H1 (cell line): Measurements from ENCODE around the gene NCKAP1. TPM values are rescaled to one million over a fixed set of nuclear protein-coding genes. Genes with fewer than 3 reads are reported as not detected.

ENCODE experiments used
- CTCF ChIA-PET: fragments of 300-600 bp; sonication (Branson Sonifier 250); formaldehyde crosslinking; loops from one replicate; lab custom pipeline; 2021; ENCODE audit not compliant: partially characterized antibody; lab: Charles Lee
- POLR2A ChIA-PET: fragments of 300-600 bp; sonication (Branson Sonifier 250); formaldehyde crosslinking; loops from one replicate; lab custom pipeline; 2021; ENCODE audit warnings: inconsistent platforms; ENCODE audit not compliant: partially characterized antibody; lab: Charles Lee
- DNase-seq, 2 experiments: peaks; one replicate each; pipeline versions ENCODE4 v3.0.0 to v3.0.0-alpha.2; 2010 to 2022; ENCODE audit warnings: low spot score in 2 of 2, low read depth in 1 of 2, mixed read lengths in 1 of 2
- FAIRE-seq: peaks from 2 replicates; lab custom pipeline; 2011; peaks lifted over from hg19 to GRCh38; lab: Jason Lieb, UNC
- H2AFZ ChIP-seq: 2 replicates; pipeline ENCODE4 v1.8.1; 2012; ENCODE audit warnings: low read length, inconsistent platforms
- H2AK5ac ChIP-seq: 2 replicates; pipeline ENCODE4 v1.6.1; 2013; ENCODE audit warnings: low read depth, low read length
- H2BK120ac ChIP-seq: replicated peaks from 2 replicates; pipeline ENCODE3; 2013; ENCODE audit warnings: low read depth, low read length, inconsistent platforms
- H2BK12ac ChIP-seq: 2 replicates; pipeline ENCODE4 v1.6.1; 2013; ENCODE audit warnings: low read depth, low read length
- H2BK15ac ChIP-seq: 2 replicates; pipeline ENCODE4 v1.6.1; 2013; ENCODE audit warnings: low read length
- H2BK20ac ChIP-seq: 2 replicates; pipeline ENCODE4 v1.6.1; 2013; ENCODE audit warnings: low read length
- H2BK5ac ChIP-seq: 2 replicates; pipeline ENCODE4 v1.6.1; 2013; ENCODE audit warnings: low read depth, low read length
- H3K14ac ChIP-seq: 2 replicates; pipeline ENCODE4 v1.6.1; 2013; ENCODE audit warnings: inconsistent platforms; ENCODE audit not compliant: insufficient read length
- H3K18ac ChIP-seq: 2 replicates; pipeline ENCODE4 v1.6.1; 2013; ENCODE audit warnings: low read length; ENCODE audit errors: extremely low read depth
- H3K23ac ChIP-seq: 2 replicates; pipeline ENCODE4 v1.6.1; 2013; ENCODE audit warnings: inconsistent platforms; ENCODE audit not compliant: insufficient read length
- H3K23me2 ChIP-seq: 2 replicates; pipeline ENCODE4 v1.6.1; 2013; ENCODE audit warnings: low read depth, low read length
- H3K27ac ChIP-seq: 2 replicates; pipeline ENCODE4 v1.6.1; 2011; ENCODE audit warnings: low read depth, low read length, inconsistent platforms
- H3K27me3 ChIP-seq, 4 experiments: replicated peaks in 1 of 4; 1 replicate in 1 of 4; 2 replicates in 3 of 4; pipeline versions ENCODE4 v1.6.1 to v1.8.1; 2011 to 2013; ENCODE audit warnings: low read length in 3 of 4, mild to moderate bottlenecking in 3 of 4, inconsistent platforms in 2 of 4, mixed read lengths in 2 of 4, moderate library complexity in 1 of 4; ENCODE audit not compliant: control insufficient read depth in 3 of 4, insufficient read depth in 3 of 4; ENCODE audit errors: extremely low read depth in 1 of 4
- H3K36me3 ChIP-seq, 4 experiments: 2 replicates each; pipeline versions ENCODE4 v1.6.1 to v1.8.1; 2011 to 2013; ENCODE audit warnings: mild to moderate bottlenecking in 4 of 4, low read length in 3 of 4, moderate library complexity in 2 of 4, control low read depth in 1 of 4, inconsistent platforms in 1 of 4; ENCODE audit not compliant: insufficient read depth in 4 of 4, control insufficient read depth in 2 of 4
- H3K4ac ChIP-seq: replicated peaks from 2 replicates; pipeline ENCODE3; 2013; ENCODE audit warnings: low read length, low read depth, mixed read lengths, inconsistent platforms; ENCODE audit not compliant: insufficient read length
- H3K4me1 ChIP-seq, 4 experiments: replicated peaks in 1 of 4; 1 replicate in 1 of 4; 2 replicates in 3 of 4; pipeline versions ENCODE4 v1.6.1 to v1.8.1; 2011 to 2013; ENCODE audit warnings: low read length in 3 of 4, inconsistent platforms in 2 of 4, mixed read lengths in 1 of 4; ENCODE audit not compliant: insufficient read depth in 4 of 4, control insufficient read depth in 3 of 4
- H3K4me2 ChIP-seq, 2 experiments: 2 replicates each; pipeline versions ENCODE4 v1.6.1 to v1.8.1; 2011 to 2013; ENCODE audit warnings: low read depth in 2 of 2, low read length in 2 of 2, control low read depth in 1 of 2, inconsistent platforms in 1 of 2, mild to moderate bottlenecking in 1 of 2; ENCODE audit not compliant: insufficient read depth in 1 of 2
- H3K4me3 ChIP-seq, 4 experiments: fragments of 200-600, 300-600 bp in 1 of 4; sonication (generic), shearing (Covaris generic), sonication (Bioruptor Twin) in 1 of 4; 2 replicates each; pipeline versions ENCODE4 v1.5.1 to v1.8.1; 2011 to 2016; ENCODE audit warnings: low read length in 4 of 4, low read depth in 3 of 4, control low read depth in 2 of 4, inconsistent platforms in 2 of 4, mild to moderate bottlenecking in 2 of 4, mixed read lengths in 1 of 4, moderate library complexity in 1 of 4; ENCODE audit not compliant: insufficient read depth in 2 of 4; ENCODE audit errors: extremely low read depth in 1 of 4
- H3K56ac ChIP-seq: replicated peaks from 2 replicates; pipeline ENCODE3; 2013; ENCODE audit warnings: low read depth, mild to moderate bottlenecking, mixed read lengths, low read length, inconsistent platforms; ENCODE audit not compliant: insufficient read length
- H3K79me1 ChIP-seq: 2 replicates; pipeline ENCODE4 v1.6.1; 2013; ENCODE audit warnings: low read depth, low read length, control low read depth
- H3K79me2 ChIP-seq, 2 experiments: 2 replicates each; pipeline versions ENCODE4 v1.6.1 to v1.8.1; 2012 to 2013; ENCODE audit warnings: low read length in 2 of 2, mild to moderate bottlenecking in 2 of 2, inconsistent platforms in 1 of 2; ENCODE audit not compliant: insufficient read depth in 2 of 2, control insufficient read depth in 1 of 2
- H3K9ac ChIP-seq, 4 experiments: replicated peaks in 1 of 4; 1 replicate in 1 of 4; 2 replicates in 3 of 4; pipeline versions ENCODE4 v1.6.1 to v1.8.1; 2011 to 2013; ENCODE audit warnings: low read depth in 3 of 4, low read length in 3 of 4, control low read depth in 2 of 4, mild to moderate bottlenecking in 2 of 4, moderate library complexity in 2 of 4, inconsistent platforms in 1 of 4; ENCODE audit errors: extremely low read depth in 1 of 4
- H3K9me3 ChIP-seq, 2 experiments: 2 replicates each; pipeline versions ENCODE4 v1.6.1 to v1.8.1; 2012 to 2013; ENCODE audit warnings: mild to moderate bottlenecking in 2 of 2, moderate library complexity in 2 of 2, control low read depth in 1 of 2, inconsistent platforms in 1 of 2, low read depth in 1 of 2, low read length in 1 of 2, mixed read lengths in 1 of 2; ENCODE audit not compliant: insufficient read depth in 2 of 2
- H4K20me1 ChIP-seq, 2 experiments: replicated peaks in 1 of 2; 2 replicates each; pipeline versions ENCODE3 to v1.8.1; 2011 to 2013; ENCODE audit warnings: inconsistent platforms in 2 of 2, low read length in 2 of 2, mild to moderate bottlenecking in 1 of 2; ENCODE audit not compliant: insufficient read depth in 2 of 2, control insufficient read depth in 1 of 2
- H4K5ac ChIP-seq: 2 replicates; pipeline ENCODE4 v1.6.1; 2013; ENCODE audit warnings: low read length, low read depth, mixed read lengths, inconsistent platforms; ENCODE audit not compliant: insufficient read length
- H4K8ac ChIP-seq: 2 replicates; pipeline ENCODE4 v1.8.0; 2013; ENCODE audit warnings: mild to moderate bottlenecking, moderate library complexity, low read length, inconsistent platforms; ENCODE audit not compliant: insufficient read depth; ENCODE audit errors: extremely low read depth
- H4K91ac ChIP-seq: replicated peaks from 2 replicates; pipeline ENCODE3; 2013; ENCODE audit warnings: low read length, mixed read lengths, inconsistent platforms; ENCODE audit not compliant: insufficient read length
- ATF3 ChIP-seq: IDR thresholded peaks from 2 replicates; pipeline ENCODE4 v1.6.1; 2011; ENCODE audit warnings: low read depth, mild to moderate bottlenecking, low read length; ENCODE audit not compliant: insufficient read depth
- CHD2 ChIP-seq: IDR thresholded peaks from 2 replicates; pipeline ENCODE4 v1.6.1; 2012; ENCODE audit warnings: low read length, improper control_type of control experiment
- CREB1 ChIP-seq: IDR thresholded peaks from 2 replicates; pipeline ENCODE4 v1.6.1; 2012; ENCODE audit warnings: inconsistent platforms
- GTF2F1 ChIP-seq: IDR thresholded peaks from 2 replicates; pipeline ENCODE4 v1.6.1; 2012; ENCODE audit warnings: low read depth, low read length, improper control_type of control experiment, borderline replicate concordance
- NRF1 ChIP-seq: IDR thresholded peaks from 2 replicates; pipeline ENCODE4 v1.6.1; 2011; ENCODE audit warnings: mild to moderate bottlenecking, low read depth, low read length, improper control_type of control experiment
- RNF2 ChIP-seq: fragments of 200-900, 300-1000 bp; sonication (generic); IDR thresholded peaks from 2 replicates; pipeline ENCODE4 v1.7.1; 2016; ENCODE audit warnings: borderline replicate concordance, low read depth, mild to moderate bottlenecking, antibody characterized with exemption, low read length; ENCODE audit not compliant: poor library complexity, severe bottlenecking; ENCODE audit errors: missing control alignments
- TAF1 ChIP-seq: IDR thresholded peaks from 2 replicates; pipeline ENCODE4 v1.6.1; 2011; ENCODE audit warnings: mild to moderate bottlenecking, low read depth, low read length
- TBP ChIP-seq: IDR thresholded peaks from 2 replicates; pipeline ENCODE4 v1.6.1; 2011; ENCODE audit warnings: low read depth, low read length, improper control_type of control experiment
- ZNF274 ChIP-seq: IDR thresholded peaks from 2 replicates; pipeline ENCODE4 v1.7.0; 2012; ENCODE audit warnings: low read length, borderline replicate concordance; ENCODE audit errors: extremely low read depth
- WGBS, 2 experiments: shearing (Covaris generic) in 1 of 2; methylation state at CpG; one replicate each; pipeline versions ENCODE4 v1.1.6 to v1.1.7; 2013 to 2015; ENCODE audit warnings: low lambda C conversion rate in 2 of 2, mixed read lengths in 2 of 2, inconsistent platforms in 1 of 2, low coverage in 1 of 2, missing lambda C conversion rate in 1 of 2; ENCODE audit not compliant: insufficient replicate concordance in 2 of 2, insufficient coverage in 1 of 2, insufficient read length in 1 of 2; ENCODE audit errors: extremely low coverage in 1 of 2, missing lambda C conversion rate in 1 of 2; 5-methylcytosine and 5-hydroxymethylcytosine counted together
- polyA plus RNA-seq, 7 experiments: library from polyadenylated mRNA; depleted of rRNA in 3 of 7; stranded (reverse) in 5 of 7; unstranded in 2 of 7; fragments of >200 nt in 5 of 7; fragments of 200-250 nt in 2 of 7; gene quantifications; 1 replicate in 5 of 7; 2 replicates in 1 of 7; 4 replicates in 1 of 7; pipeline versions ENCODE4 v1.2.1 to v1.2.3, GENCODE V29; 2011 to 2013; ENCODE audit warnings: missing spikeins in 2 of 7, mixed read lengths in 2 of 7
- total RNA-seq: library from RNA; stranded (reverse); fragmentation: NEBNext Ultra II Directional; extraction: Animal tissue kit (Norgen Biotek cat#: 25700); gene quantifications from 2 replicates; pipeline ENCODE4 v1.2.1, GENCODE V29; 2021

Gene NCKAP1
- total and polyA plus RNA-seq, 2 of the 8 experiments (the other 6 are each of a cell fraction or from before 2014, with no cell fraction given), result 90.8 to 173 TPM

GRCh38 chr2:182918961-182919652, 119.2 kb downstream of the NCKAP1 start:
- Histone ChIP-seq H2BK120ac (no peak overlapping the region), H3K23me2 (no peaks in the 10 kb centered on the region), H3K4me1 (peaks cover 0 to 3% (median 0%) of the 10 kb centered on the region in 4 experiments; a peak in 1 of 7 replicates), H4K5ac (no peak overlapping the region), H3K27ac (no peak overlapping the region), H4K8ac (no peak overlapping the region), H3K36me3 (peaks cover 0 to 33% (median 12%) of the 10 kb centered on the region in 4 experiments; a peak in 5 of 8 replicates), H3K9ac (no peak overlapping the region), H3K9me3 (no peaks in the 10 kb centered on the region), H3K4ac (no peak overlapping the region), H4K20me1 (no peaks in the 10 kb centered on the region), H3K27me3 (no peaks in the 10 kb centered on the region), H3K79me1 (no peaks in the 10 kb centered on the region), H3K23ac (no peak overlapping the region), H3K56ac (no peak overlapping the region), H2AFZ (no peak overlapping the region), H2BK15ac (no peak overlapping the region), H3K18ac (no peak overlapping the region), H2BK12ac (no peak overlapping the region), H2AK5ac (no peak overlapping the region), H3K79me2 (no peaks in the 10 kb centered on the region), H2BK5ac (no peak overlapping the region), H3K4me3 (no peak overlapping the region), H2BK20ac (no peak overlapping the region), H3K4me2 (no peak overlapping the region), H4K91ac (no peak overlapping the region), H3K14ac (peak overlapping the region; percentile 66)
- WGBS, 2 experiments, result 90% methylated on average over 1 of the region's 1 CpG; no CpG with 5 or more reads in 1 of the 2 experiments
- POLR2A ChIA-PET, result interaction anchor here (0.6 to 0.7 kb wide), 2 partner anchors 11 to 633 kb away, joined by 3 read pairs; no protein-coding TSS in a partner anchor
- FAIRE-seq, result no peak
- no peak for DNase-seq
- CTCF ChIA-PET, result interaction anchor here (0.7 to 2.6 kb wide), 5 partner anchors 37 to 151 kb away, joined by 3 to 9 read pairs (median 3); no protein-coding TSS in a partner anchor
- no peak for TF ChIP-seq CREB1
- TF ChIP-seq NRF1, result no peak
- no peak for TF ChIP-seq CHD2
- TF ChIP-seq TBP, result no peak
- TF ChIP-seq GTF2F1, result no peak
- no peak for TF ChIP-seq RNF2
- TF ChIP-seq ZNF274, result no peak
- no peak for TF ChIP-seq ATF3
- no peak for TF ChIP-seq TAF1
